ENCODE measurements around the gene TDRD12. TPM values are rescaled to one million over a fixed set of nuclear protein-coding genes. Genes with fewer than 3 reads are reported as not detected.

The TDRD12 gene
- total and polyA plus RNA-seq, 4 donors: 0.40 to 0.93 (median 0.67) TPM

- no peaks in the 10 kb centered on the region for H3K4me1 ChIP-seq (ENCODE audit: control insufficient read depth, insufficient read depth, low read length)
- no peaks in the 10 kb centered on the region for H3K27me3 ChIP-seq (ENCODE audit: control insufficient read depth, insufficient read depth, low read length)
- H3K9me3 ChIP-seq (ENCODE audit: control insufficient read depth, insufficient read depth, low read length): no peaks in the 10 kb centered on the region
- DNase-seq (ENCODE audit: low read depth in 4 of 6, low spot score in 6 of 6): no peak
- H3K4me3 ChIP-seq (ENCODE audit: low read depth, low read length): no peak overlapping the region
- H3K36me3 ChIP-seq (ENCODE audit: control insufficient read depth, insufficient read depth, low read length): peaks cover 17% of the 10 kb centered on the region
- H3K27ac ChIP-seq (ENCODE audit: low read depth, low read length): no peak overlapping the region
- 100% methylated on average over 4 of the region's 10 CpGs for WGBS (ENCODE audit: insufficient coverage)
Measured at GRCh38 chr19:32858559-32858958, 139.0 kb downstream of the TDRD12 start.

- Histone ChIP-seq H3K9me3 (ENCODE audit: control insufficient read depth, insufficient read depth, low read length) (no peaks in the 10 kb centered on the region), H3K27ac (ENCODE audit: low read depth, low read length) (no peak overlapping the region), H3K36me3 (ENCODE audit: control insufficient read depth, insufficient read depth, low read length) (peaks cover 27% of the 10 kb centered on the region), H3K27me3 (ENCODE audit: control insufficient read depth, insufficient read depth, low read length) (no peaks in the 10 kb centered on the region), H3K4me3 (ENCODE audit: low read depth, low read length) (no peak overlapping the region), H3K4me1 (ENCODE audit: control insufficient read depth, insufficient read depth, low read length) (no peaks in the 10 kb centered on the region)
- 93% methylated on average over 19 of the region's 19 CpGs for WGBS (ENCODE audit: insufficient coverage)
- DNase-seq (ENCODE audit: low read depth in 4 of 6, low spot score in 6 of 6): no peak
Measured at GRCh38 chr19:32859591-32859990, 140.0 kb downstream of the TDRD12 start.

GRCh38 chr19:32861596-32861995 is 142.0 kb downstream of the TDRD12 start:
- no peak overlapping the region for H3K27ac ChIP-seq (ENCODE audit: low read depth, low read length)
- WGBS (ENCODE audit: insufficient coverage): 100% methylated on average over 2 of the region's 3 CpGs
- no peaks in the 10 kb centered on the region for H3K9me3 ChIP-seq (ENCODE audit: control insufficient read depth, insufficient read depth, low read length)
- no peaks in the 10 kb centered on the region for H3K4me1 ChIP-seq (ENCODE audit: control insufficient read depth, insufficient read depth, low read length)
- no peaks in the 10 kb centered on the region for H3K27me3 ChIP-seq (ENCODE audit: control insufficient read depth, insufficient read depth, low read length)
- no peak overlapping the region for H3K4me3 ChIP-seq (ENCODE audit: low read depth, low read length)
- DNase-seq (ENCODE audit: low read depth in 4 of 6, low spot score in 6 of 6): no peak
- peaks cover 26% of the 10 kb centered on the region for H3K36me3 ChIP-seq (ENCODE audit: control insufficient read depth, insufficient read depth, low read length)

GRCh38 chr19:32862173-32862572 is 142.6 kb downstream of the TDRD12 start:
- DNase-seq (ENCODE audit: low read depth in 4 of 6, low spot score in 6 of 6): no peak
- Histone ChIP-seq H3K36me3 (ENCODE audit: control insufficient read depth, insufficient read depth, low read length) (peaks cover 26% of the 10 kb centered on the region), H3K4me3 (ENCODE audit: low read depth, low read length) (no peak overlapping the region), H3K27me3 (ENCODE audit: control insufficient read depth, insufficient read depth, low read length) (no peaks in the 10 kb centered on the region), H3K9me3 (ENCODE audit: control insufficient read depth, insufficient read depth, low read length) (no peaks in the 10 kb centered on the region), H3K27ac (ENCODE audit: low read depth, low read length) (no peak overlapping the region), H3K4me1 (ENCODE audit: control insufficient read depth, insufficient read depth, low read length) (no peaks in the 10 kb centered on the region)
- WGBS (ENCODE audit: insufficient coverage): 90% methylated on average over 19 of the region's 19 CpGs

GRCh38 chr19:32862741-32863140 is 143.2 kb downstream of the TDRD12 start:
- no peaks in the 10 kb centered on the region for H3K4me1 ChIP-seq (ENCODE audit: control insufficient read depth, insufficient read depth, low read length)
- H3K27ac ChIP-seq (ENCODE audit: low read depth, low read length): no peak overlapping the region
- H3K27me3 ChIP-seq (ENCODE audit: control insufficient read depth, insufficient read depth, low read length): no peaks in the 10 kb centered on the region
- H3K36me3 ChIP-seq (ENCODE audit: control insufficient read depth, insufficient read depth, low read length): peaks cover 26% of the 10 kb centered on the region
- no peak for DNase-seq (ENCODE audit: low read depth in 4 of 6, low spot score in 6 of 6)
- no peak overlapping the region for H3K4me3 ChIP-seq (ENCODE audit: low read depth, low read length)
- no peaks in the 10 kb centered on the region for H3K9me3 ChIP-seq (ENCODE audit: control insufficient read depth, insufficient read depth, low read length)
- 93% methylated on average over 3 of the region's 14 CpGs for WGBS (ENCODE audit: insufficient coverage)

GRCh38 chr19:32863301-32863700 is 143.7 kb downstream of the TDRD12 start:
- Histone ChIP-seq H3K4me3 (ENCODE audit: low read depth, low read length) (no peak overlapping the region), H3K4me1 (ENCODE audit: control insufficient read depth, insufficient read depth, low read length) (no peaks in the 10 kb centered on the region), H3K9me3 (ENCODE audit: control insufficient read depth, insufficient read depth, low read length) (no peaks in the 10 kb centered on the region), H3K36me3 (ENCODE audit: control insufficient read depth, insufficient read depth, low read length) (peaks cover 23% of the 10 kb centered on the region), H3K27me3 (ENCODE audit: control insufficient read depth, insufficient read depth, low read length) (no peaks in the 10 kb centered on the region), H3K27ac (ENCODE audit: low read depth, low read length) (no peak overlapping the region)
- DNase-seq (ENCODE audit: low read depth in 4 of 6, low spot score in 6 of 6): no peak
- WGBS (ENCODE audit: insufficient coverage): 91% methylated on average over 5 of the region's 8 CpGs

GRCh38 chr19:32863841-32864240 is 144.3 kb downstream of the TDRD12 start:
- WGBS (ENCODE audit: insufficient coverage): 94% methylated on average over 13 of the region's 13 CpGs

GRCh38 chr19:32864318-32865007 is 144.9 kb downstream of the TDRD12 start:
- Histone ChIP-seq H3K27ac (ENCODE audit: low read depth, low read length) (no peak overlapping the region), H3K4me3 (ENCODE audit: low read depth, low read length) (no peak overlapping the region), H3K36me3 (ENCODE audit: control insufficient read depth, insufficient read depth, low read length) (peaks cover 19% of the 10 kb centered on the region), H3K9me3 (ENCODE audit: control insufficient read depth, insufficient read depth, low read length) (no peaks in the 10 kb centered on the region), H3K4me1 (ENCODE audit: control insufficient read depth, insufficient read depth, low read length) (no peaks in the 10 kb centered on the region), H3K27me3 (ENCODE audit: control insufficient read depth, insufficient read depth, low read length) (no peaks in the 10 kb centered on the region)
- WGBS (ENCODE audit: insufficient coverage): 88% methylated on average over 34 of the region's 35 CpGs
- DNase-seq (ENCODE audit: low read depth in 4 of 6, low spot score in 6 of 6): no peak

More at GRCh38 chr19:32863841-32864240, 144.3 kb downstream of the TDRD12 start:
- Histone ChIP-seq H3K27me3 (ENCODE audit: control insufficient read depth, insufficient read depth, low read length) (no peaks in the 10 kb centered on the region), H3K36me3 (ENCODE audit: control insufficient read depth, insufficient read depth, low read length) (peaks cover 20% of the 10 kb centered on the region), H3K27ac (ENCODE audit: low read depth, low read length) (no peak overlapping the region), H3K4me1 (ENCODE audit: control insufficient read depth, insufficient read depth, low read length) (no peaks in the 10 kb centered on the region), H3K4me3 (ENCODE audit: low read depth, low read length) (no peak overlapping the region), H3K9me3 (ENCODE audit: control insufficient read depth, insufficient read depth, low read length) (no peaks in the 10 kb centered on the region)
- no peak for DNase-seq (ENCODE audit: low read depth in 4 of 6, low spot score in 6 of 6)

- Histone ChIP-seq H3K9me3 (ENCODE audit: control insufficient read depth, insufficient read depth, low read length) (no peaks in the 10 kb centered on the region), H3K4me3 (ENCODE audit: low read depth, low read length) (no peak overlapping the region), H3K27ac (ENCODE audit: low read depth, low read length) (no peak overlapping the region), H3K27me3 (ENCODE audit: control insufficient read depth, insufficient read depth, low read length) (no peaks in the 10 kb centered on the region), H3K36me3 (ENCODE audit: control insufficient read depth, insufficient read depth, low read length) (peaks cover 15% of the 10 kb centered on the region), H3K4me1 (ENCODE audit: control insufficient read depth, insufficient read depth, low read length) (no peaks in the 10 kb centered on the region)
- 92% methylated on average over 4 of the region's 6 CpGs for WGBS (ENCODE audit: insufficient coverage)
- no peak for DNase-seq (ENCODE audit: low read depth in 4 of 6, low spot score in 6 of 6)
Measured at GRCh38 chr19:32865326-32865725, 145.8 kb downstream of the TDRD12 start.

- no peaks in the 10 kb centered on the region for H3K9me3 ChIP-seq (ENCODE audit: control insufficient read depth, insufficient read depth, low read length)
- H3K4me3 ChIP-seq (ENCODE audit: low read depth, low read length): no peak overlapping the region
- no peaks in the 10 kb centered on the region for H3K27me3 ChIP-seq (ENCODE audit: control insufficient read depth, insufficient read depth, low read length)
- no peak for DNase-seq (ENCODE audit: low read depth in 4 of 6, low spot score in 6 of 6)
- H3K27ac ChIP-seq (ENCODE audit: low read depth, low read length): no peak overlapping the region
- peaks cover 3% of the 10 kb centered on the region for H3K4me1 ChIP-seq (ENCODE audit: control insufficient read depth, insufficient read depth, low read length)
- 94% methylated on average over 6 of the region's 7 CpGs for WGBS (ENCODE audit: insufficient coverage)
- H3K36me3 ChIP-seq (ENCODE audit: control insufficient read depth, insufficient read depth, low read length): peaks cover 15% of the 10 kb centered on the region
Measured at GRCh38 chr19:32866061-32866460, 146.5 kb downstream of the TDRD12 start.

All from spinal cord (tissue), 10 donors.